Stomach (tissue), 4 donors: ENCODE measurements around the gene B3GLCT.

Source experiments
- EP300 ChIP-seq: sonication (generic); formaldehyde crosslinking; IDR thresholded peaks from one replicate; pipeline ENCODE4 v1.6.1; 2017; ENCODE audit warnings: antibody characterized with exemption
- POLR2A ChIP-seq, 4 donors: fragments of 450-650 bp; IDR thresholded peaks; one replicate each; pipeline ENCODE4 v1.6.1; 2016; ENCODE audit warnings: antibody characterized with exemption in 4 of 4, control low read depth in 2 of 4, mild to moderate bottlenecking in 1 of 4, moderate library complexity in 1 of 4

DNA sequence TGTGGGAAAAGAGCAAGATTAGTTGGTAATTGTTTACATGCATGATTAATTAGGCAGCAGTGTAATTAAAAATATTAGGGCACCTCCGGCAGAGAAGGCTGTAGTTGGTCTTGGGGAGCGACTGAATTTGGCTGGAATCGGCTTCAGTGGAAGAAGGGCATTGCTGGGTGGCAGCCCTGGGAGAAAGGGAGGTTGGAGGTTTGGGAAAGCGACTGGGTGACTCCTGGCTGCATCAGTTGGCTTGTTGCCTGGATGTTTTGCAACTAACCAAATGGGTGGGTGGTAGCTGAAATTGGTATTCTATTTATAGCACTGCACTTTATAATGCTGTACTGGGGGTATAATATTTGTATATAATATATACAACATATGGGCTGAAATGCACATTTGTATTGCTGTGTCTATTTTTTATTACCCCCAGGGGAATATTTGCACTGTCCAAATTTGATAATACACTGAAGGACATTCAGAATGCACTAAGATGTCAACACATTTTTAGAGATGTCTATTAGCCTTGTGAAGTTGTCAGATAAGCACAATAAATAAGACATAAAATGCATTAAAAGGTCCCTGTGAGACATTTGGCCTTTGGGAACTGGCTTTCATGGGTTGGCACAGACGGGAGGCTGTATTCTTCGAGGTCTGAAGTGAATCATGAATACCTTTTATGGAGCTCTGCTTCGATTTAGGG lies 1.7 kb downstream of the B3GLCT start:
- TF ChIP-seq EP300 (no peak), POLR2A (IDR thresholded peaks at IDR 0.05) (no peak)
